Measurements from ENCODE around the gene IRX2. TPM values are rescaled to one million over a fixed set of nuclear protein-coding genes. Genes with fewer than 3 reads are reported as not detected.

Gene IRX2
- polyA plus RNA-seq, 1 donor from 2014 or later = 0.95 TPM

DNA sequence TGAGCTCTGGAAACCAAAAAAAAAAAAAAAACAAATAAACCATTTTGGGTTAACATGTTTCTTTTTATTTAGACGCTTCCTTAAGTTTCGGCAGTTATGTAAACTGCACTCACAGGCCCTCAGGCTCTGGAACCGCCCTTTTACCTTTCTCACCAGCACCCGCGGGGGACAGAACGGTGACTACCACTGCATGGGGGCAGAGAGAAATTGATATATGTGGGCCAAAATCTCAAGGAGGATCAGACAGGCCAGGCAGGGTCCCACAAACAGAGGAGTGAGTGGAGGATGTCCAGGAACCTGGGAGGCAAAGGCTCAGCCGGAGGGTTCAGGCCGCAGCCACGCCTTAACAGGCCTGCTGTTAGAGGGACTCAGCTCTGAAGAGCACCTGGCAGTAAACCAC, 54.4 kb downstream of the IRX2 start:
- Histone ChIP-seq H4K20me1 (ENCODE audit: insufficient read depth) (no peaks in the 10 kb centered on the region), H3K27ac (ENCODE audit: low read length) (no peak overlapping the region), H3K36me3 (ENCODE audit: insufficient read depth, low read length) (no peaks in the 10 kb centered on the region), H3F3A (ENCODE audit: insufficient read depth, low read length, poor library complexity, severe bottlenecking) (no peaks in the 10 kb centered on the region), H3K4me3 (ENCODE audit: low read length) (no peak overlapping the region), H3K27me3 (ENCODE audit: insufficient read depth, low read depth, low read length) (no peaks in the 10 kb centered on the region), H3K4me2 (ENCODE audit: low read length) (no peak overlapping the region), H3K79me2 (replicated peaks; ENCODE audit: insufficient read depth, low read length) (no peaks in the 10 kb centered on the region), H3K9me2 (ENCODE audit: insufficient read depth, low read length) (no peaks in the 10 kb centered on the region), H2AFZ (ENCODE audit: low read depth, low read length) (no peak overlapping the region), H3K9ac (ENCODE audit: low read length) (no peak overlapping the region), H3K9me3 (ENCODE audit: low read length) (peaks cover 3% of the 10 kb centered on the region)
- TF ChIP-seq EP300 (conservative IDR thresholded peaks at IDR 0.05; ENCODE audit: poor library complexity, severe bottlenecking) = no peak

Measured in neural cell (in vitro differentiated cells).